Astrocyte (in vitro differentiated cells and primary cell): ENCODE data around the gene SLC38A6.

Source experiments
- CTCF ChIP-seq: IDR thresholded peaks from 2 replicates; pipeline ENCODE4 v1.5.1; 2011; ENCODE audit warnings: low read depth, mild to moderate bottlenecking, inconsistent platforms, low read length, moderate library complexity; ENCODE audit not compliant: insufficient read depth
- EZH2 ChIP-seq: IDR thresholded peaks from 2 replicates; pipeline ENCODE4 v1.6.1; 2012; ENCODE audit warnings: mild to moderate bottlenecking, low read length, inconsistent platforms; ENCODE audit not compliant: insufficient read depth

- TF ChIP-seq CTCF (no peak), EZH2 (no peak)
Observed at GRCh38 chr14:61074852-61075251, 93.8 kb downstream of the SLC38A6 start.
